ENCODE data around the gene ATF7IP2.

DNA sequence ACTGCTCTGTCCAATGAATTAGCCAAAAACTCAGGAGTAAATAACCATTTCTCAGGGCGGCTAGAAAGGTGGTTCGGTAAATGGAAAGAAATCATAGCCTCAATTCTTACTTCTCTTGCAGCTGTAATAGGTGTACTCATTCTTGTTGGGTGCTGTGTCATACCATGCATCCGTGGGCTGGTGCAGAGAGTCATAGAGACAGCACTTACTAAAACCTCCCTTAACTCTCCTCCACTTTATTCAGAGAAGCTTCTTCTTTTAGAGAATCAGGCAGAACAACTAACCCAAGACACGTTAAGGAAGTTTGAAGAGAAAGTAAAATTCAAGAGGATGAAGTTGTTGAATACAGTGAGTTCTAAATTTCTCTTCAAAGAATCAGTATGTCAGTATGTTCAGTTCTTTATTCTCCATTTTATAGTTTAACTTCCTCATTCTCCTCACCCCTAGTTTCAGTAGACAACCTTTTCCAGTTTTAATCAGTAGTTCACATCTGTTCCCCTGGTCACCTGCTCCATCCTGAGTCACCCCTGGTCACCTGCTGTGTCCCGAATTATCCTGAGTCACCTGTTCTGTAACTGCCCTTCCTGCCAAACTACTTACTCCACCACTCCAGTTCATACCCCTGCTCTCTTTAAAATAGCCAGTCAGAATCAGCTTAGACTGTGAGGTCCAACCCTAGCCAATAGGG lies 108.6 kb downstream of the ATF7IP2 start:
- TF ChIP-seq, protein P1, sequence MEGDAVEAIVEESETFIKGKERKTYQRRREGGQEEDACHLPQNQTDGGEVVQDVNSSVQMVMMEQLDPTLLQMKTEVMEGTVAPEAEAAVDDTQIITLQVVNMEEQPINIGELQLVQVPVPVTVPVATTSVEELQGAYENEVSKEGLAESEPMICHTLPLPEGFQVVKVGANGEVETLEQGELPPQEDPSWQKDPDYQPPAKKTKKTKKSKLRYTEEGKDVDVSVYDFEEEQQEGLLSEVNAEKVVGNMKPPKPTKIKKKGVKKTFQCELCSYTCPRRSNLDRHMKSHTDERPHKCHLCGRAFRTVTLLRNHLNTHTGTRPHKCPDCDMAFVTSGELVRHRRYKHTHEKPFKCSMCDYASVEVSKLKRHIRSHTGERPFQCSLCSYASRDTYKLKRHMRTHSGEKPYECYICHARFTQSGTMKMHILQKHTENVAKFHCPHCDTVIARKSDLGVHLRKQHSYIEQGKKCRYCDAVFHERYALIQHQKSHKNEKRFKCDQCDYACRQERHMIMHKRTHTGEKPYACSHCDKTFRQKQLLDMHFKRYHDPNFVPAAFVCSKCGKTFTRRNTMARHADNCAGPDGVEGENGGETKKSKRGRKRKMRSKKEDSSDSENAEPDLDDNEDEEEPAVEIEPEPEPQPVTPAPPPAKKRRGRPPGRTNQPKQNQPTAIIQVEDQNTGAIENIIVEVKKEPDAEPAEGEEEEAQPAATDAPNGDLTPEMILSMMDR (IDR thresholded peaks at IDR 0.05; ENCODE audit: insufficient read depth, low read depth, low read length) = no peak
- no peak for TF ChIP-seq EZH2 (IDR thresholded peaks at IDR 0.05; ENCODE audit: insufficient read depth, low read length)
